Activated CD4-positive, alpha-beta T cell treated with anti-CD3 and anti-CD28 coated beads for 1 hour (primary cell): ENCODE data around the gene NPRL2.
A peak's percentile ranks its signal among the peaks of the same experiment; 100 is the strongest.

Experiments used
- DNase-seq: peaks from one replicate; pipeline ENCODE4 v3.0.0-alpha.2; 2020

NPRL2 gene

DNA sequence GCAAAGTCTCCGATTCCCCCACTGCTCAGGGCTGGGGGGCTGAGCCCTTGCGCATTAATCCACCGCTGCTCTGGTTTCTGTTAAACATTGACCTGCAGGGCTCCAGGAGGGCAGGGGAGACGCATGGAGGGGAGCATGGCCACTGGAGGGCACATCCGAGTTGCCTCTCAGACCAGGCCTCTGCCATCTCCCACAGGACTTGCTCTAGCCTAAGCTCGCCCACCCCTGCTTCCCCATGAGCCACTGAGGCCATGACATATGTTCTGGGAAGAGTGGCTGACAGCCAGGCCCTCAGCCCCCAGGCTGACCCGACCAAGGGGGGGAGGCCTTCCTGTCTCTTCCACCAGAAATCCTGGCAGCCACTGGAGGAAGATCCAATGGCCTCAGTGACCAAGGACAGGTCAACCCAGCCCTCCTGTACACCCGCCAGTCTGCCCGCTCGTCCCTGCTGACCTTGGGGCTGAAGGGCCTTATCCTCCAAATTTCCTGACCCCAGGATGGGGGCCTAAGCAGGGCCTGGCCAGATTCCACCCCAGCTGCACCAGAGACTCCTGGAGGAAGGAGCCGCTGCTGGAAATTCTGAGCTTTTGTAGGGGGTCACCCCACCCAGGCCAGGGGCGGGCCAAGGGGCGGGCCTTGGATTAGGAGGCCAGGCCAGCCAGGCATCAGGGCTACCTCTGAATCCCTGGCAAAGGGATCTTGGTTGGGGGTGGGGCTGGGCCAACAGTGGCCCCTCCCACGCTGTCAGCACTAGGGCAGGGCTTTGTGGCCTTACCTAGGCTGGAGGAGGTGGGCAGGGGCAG, 47.4 kb downstream of the NPRL2 start, which contains the start of gene HYAL1:
Gene HYAL1 (minus strand): TSS at position 562 of the 803 bp plus-strand sequence. CDS start 618 bp downstream, outside the sequence.
- no peak for DNase-seq

DNA sequence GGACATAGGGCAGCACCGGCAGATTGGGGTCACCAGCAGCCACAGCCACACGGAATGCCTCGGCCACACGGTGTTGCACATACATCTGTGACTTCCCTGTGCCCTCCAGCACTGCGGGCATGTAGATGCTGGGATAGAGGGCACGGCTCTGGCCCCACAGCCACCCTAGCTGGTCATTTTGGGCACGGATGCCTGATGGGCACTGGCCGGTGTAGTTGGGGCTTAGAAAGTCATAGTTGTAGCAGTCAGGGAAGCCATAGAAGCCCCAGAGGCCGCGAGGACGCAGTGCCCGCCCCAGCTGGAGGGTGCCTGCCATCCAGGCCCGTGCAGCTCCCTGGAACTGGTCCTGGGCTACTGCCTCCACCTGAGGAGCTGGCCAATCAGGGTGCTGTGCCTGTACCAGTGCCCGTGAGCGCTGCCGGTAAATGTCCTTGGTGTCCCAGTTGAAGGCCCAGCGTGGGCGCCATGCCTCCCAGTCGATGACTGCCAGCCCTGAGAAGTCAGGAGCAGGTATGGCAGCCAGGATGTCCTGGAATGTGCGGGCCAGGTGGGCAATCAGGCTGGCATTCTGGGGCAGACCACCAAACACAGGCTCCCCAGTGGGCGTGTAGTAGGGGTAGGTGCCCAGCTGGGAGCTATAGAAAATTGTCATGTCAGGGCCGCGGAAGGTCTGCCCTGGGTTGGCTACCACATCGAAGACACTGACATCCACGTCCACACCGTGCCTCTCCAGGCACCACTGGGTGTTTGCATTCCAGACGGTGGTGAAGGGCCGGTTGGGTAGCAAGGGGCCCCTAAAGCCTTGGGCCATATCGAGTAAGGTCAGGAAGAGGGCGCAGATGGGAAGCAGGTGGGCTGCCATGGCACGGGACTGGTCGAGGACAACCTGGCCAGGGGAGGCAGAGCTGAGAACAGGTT, 48.2 kb downstream of the NPRL2 start:
- DNase-seq, result no peak

DNA sequence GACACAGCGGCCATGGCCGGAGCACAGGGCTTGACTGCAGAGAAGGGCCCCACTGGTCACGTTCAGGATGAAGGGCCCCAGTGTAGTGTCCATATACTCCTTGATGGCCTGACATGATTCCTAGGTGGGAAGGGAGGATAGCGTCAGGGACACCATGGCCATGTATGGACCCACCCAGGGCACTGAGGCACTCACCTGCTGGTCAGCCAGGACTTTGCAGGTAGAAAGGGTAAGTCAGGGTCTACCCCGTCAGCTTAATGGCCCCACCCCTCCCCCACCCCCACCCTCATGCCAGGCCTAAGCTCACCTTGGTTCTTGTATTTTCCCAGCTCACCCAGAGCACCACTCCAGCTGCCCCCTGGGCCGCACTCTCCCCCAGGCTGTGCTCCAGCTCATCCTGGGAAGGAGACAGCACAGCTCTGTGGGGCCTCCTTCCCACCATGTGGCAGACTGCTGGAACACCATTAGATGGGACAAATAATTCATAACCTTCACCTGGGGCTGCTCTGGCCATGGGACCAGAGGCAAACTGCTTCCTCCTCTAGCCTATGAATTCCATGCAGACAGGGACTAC, 49.8 kb downstream of the NPRL2 start:
- DNase-seq, result no peak

DNA sequence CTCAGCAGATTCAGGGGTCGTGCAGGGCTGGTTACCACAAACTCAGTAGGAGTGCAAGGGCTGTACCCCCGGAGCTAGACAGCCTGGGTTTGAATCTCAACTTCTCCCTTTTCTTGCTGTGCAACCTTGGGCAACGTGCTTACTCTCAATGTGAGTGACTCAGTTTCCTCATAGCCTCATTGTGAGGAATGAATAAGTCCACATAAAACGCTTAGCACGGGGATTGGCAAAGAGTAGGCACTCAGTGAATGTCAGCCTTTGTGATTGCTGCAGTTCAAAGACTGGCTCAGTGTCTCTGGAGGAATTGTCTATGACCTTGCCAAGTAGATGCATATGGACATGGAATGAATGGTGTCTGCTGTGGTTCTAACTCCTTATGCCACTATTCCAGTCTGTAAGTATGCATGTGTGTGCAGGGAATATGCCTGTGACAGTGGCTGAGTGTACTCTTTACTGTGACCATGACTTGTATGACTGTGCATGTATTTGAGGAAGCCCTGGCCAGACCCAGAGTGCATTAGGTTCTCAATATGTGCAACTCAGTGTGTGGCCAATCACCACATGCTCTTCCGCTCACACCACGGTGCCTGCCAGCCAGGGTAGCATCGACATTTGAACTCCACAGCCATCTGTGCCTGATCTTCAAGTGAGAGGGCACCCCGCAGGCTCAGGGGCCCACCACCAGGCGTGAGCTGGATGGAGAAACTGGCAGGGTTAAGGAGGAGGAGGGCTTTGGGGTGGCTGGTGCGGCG, 50.5 kb downstream of the NPRL2 start:
- no peak for DNase-seq

DNA sequence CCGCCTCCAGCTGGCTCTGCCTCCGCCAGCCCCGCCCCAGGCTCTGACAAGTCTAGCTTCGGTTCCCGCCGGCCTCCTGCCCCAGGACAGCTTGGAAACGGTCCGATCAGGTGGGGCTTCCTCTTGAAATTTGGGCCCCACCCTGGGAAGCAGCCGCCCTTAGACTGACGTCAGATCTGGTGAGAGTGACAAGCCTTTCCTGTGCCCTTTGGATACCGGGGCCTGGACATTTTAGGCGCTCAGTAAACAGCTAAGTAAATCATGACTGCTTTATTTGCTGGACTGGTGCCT, 51.0 kb downstream of the NPRL2 start:
- no peak for DNase-seq

DNA sequence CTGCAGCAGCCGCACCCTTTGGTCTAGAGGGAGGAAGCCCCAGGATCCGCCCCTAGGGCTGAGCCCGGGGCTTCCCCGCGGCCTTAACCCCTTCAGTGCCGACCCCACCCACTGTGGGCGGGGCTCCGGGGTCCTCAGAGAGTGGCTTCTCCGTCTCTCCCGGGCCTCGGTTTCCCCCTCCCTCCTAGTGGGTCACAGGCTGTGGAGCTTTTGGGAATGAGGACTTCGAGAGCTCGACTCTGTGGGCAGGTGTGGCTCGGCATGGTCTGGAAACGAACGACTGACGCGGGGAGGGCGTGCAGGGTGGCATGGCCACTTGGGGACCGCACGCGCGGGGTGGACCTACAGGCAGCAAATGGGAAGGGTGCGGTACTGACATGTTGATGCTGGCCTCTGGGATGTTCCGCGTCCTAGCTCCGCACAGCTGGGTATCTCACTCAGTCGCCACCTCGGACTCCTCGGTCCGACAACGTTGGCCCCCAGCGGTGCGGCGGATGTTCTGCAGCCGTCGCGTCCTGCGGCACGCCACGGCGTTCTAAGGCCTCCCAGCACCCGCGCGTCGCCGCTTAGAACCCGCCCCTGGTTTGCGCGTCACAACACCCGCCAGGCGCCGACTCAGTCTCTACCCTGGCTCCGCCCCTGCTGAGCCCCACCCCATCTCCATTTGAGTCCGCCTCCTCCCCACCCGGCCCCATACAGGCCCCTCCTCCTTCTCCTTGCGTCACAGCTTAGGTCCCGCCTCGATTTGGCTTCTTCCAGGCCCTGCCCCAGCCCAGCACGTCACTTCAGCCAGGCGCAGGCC, 51.5 kb downstream of the NPRL2 start, which contains the start of the genes HYAL3 and NAA80:
Gene HYAL3 (minus strand): TSS at position 570 of the 802 bp plus-strand sequence. CDS start 3,803 bp downstream, outside the sequence.
Gene NAA80 (minus strand): TSS at position 570 of the 802 bp plus-strand sequence. CDS start 1,942 bp downstream, outside the sequence.
- DNase-seq, result peak; percentile 99

DNA sequence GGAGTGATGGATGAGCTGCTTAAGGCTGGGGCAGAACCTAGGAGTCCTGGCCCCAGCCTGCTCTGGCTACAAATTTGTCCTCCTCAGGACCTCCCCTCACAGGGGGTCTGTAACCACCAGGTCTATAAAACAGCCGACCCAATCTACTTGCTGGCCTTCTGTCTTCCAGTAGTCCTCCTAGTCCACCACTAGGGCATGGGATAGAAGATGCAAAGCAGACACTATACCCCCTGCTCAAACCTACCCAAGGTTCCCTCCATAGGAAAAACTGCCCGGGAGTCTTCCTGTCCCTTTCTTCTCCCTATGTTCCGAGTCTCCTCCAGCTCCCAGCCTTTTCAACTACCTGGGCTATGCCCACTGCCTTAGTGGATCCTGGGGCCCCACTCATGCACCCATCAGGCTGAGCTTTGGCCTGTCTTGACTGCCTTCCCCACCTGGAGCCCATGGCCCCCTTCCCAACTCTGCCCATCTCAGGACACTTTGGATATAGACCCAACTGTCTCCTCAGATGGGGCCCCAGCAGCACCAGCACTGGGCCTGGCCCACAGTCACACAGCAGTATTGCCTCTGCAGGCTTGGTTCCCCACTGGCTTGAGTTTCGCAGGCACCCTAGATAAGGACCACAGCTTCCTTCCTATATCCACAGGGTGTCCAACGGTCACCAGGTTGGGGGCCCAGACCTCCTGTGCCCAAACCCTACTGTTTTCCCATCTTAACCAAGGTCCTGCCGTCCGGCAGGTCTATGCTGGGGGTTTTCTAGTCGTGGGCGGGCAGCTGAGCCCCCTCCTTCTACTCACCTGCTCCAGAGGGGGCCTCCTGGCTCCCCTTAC, 52.5 kb downstream of the NPRL2 start:
- DNase-seq, result no peak

DNA sequence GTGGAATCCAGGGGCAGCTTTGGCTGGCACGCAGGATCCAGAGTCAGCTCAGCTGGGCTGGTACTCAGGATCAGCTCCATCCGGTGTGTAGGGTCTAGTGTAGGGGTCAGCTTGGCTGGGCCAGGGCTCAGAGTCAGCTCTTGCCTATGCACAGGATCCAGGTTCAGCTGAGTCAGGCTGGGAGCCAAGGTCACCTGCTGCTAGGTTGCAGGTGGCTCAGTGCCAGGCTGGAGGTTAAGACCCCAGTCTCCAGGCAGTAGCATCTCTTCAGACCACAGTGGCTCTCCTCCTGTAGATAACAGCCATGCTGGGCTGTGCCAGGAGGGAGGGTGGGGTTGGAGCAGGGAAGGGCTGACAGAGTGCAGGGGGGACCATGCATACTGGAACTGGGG, 53.2 kb downstream of the NPRL2 start:
- DNase-seq, result no peak
